WI38 (cell line): Measurements from ENCODE around the gene ZNF474.

Experiments used
- H3K4me3 ChIP-seq: 2 replicates; pipeline ENCODE4 v1.5.1; 2011; ENCODE audit warnings: low read depth, mild to moderate bottlenecking, control low read depth, low read length
- CTCF ChIP-seq: IDR thresholded peaks from 2 replicates; pipeline ENCODE4 v1.5.1; 2012; ENCODE audit warnings: low read depth, mild to moderate bottlenecking, control low read depth, low read length

The ZNF474 gene

GRCh38 chr5:122173474-122174415, 44.4 kb downstream of the ZNF474 start:
- TF ChIP-seq CTCF, result no peak
- no peak overlapping the region for H3K4me3 ChIP-seq

GRCh38 chr5:122175091-122175490, 45.7 kb downstream of the ZNF474 start:
- H3K4me3 ChIP-seq, result no peak overlapping the region

GRCh38 chr5:122175852-122176251, 46.5 kb downstream of the ZNF474 start:
- H3K4me3 ChIP-seq, result no peak overlapping the region
- no peak for TF ChIP-seq CTCF

More at GRCh38 chr5:122175091-122175490, 45.7 kb downstream of the ZNF474 start:
- TF ChIP-seq CTCF, result no peak

- H3K4me3 ChIP-seq, result no peak overlapping the region
- no peak for TF ChIP-seq CTCF
Measured at GRCh38 chr5:122177161-122177560, 47.8 kb downstream of the ZNF474 start.

- TF ChIP-seq CTCF, result no peak
- no peak overlapping the region for H3K4me3 ChIP-seq
Measured at GRCh38 chr5:122179701-122180100, 50.4 kb downstream of the ZNF474 start.

- H3K4me3 ChIP-seq, result no peak overlapping the region
- no peak for TF ChIP-seq CTCF
Measured at GRCh38 chr5:122180146-122180712, 50.9 kb downstream of the ZNF474 start.
